Measurements from ENCODE around the gene ZKSCAN4.

- no peak for TF ChIP-seq POLR2A (IDR thresholded peaks at IDR 0.05; ENCODE audit: control extremely low read depth in 1 of 2, low read depth in 2 of 2, low read length in 2 of 2)
- TF ChIP-seq TCF12 (IDR thresholded peaks at IDR 0.05; ENCODE audit: low read depth, low read length) = no peak
- no peak for TF ChIP-seq CTCF (IDR thresholded peaks at IDR 0.05; ENCODE audit: control extremely low read depth in 1 of 3, insufficient read depth in 1 of 3, low read depth in 1 of 3, low read length in 3 of 3)
- TF ChIP-seq POU5F1 (IDR thresholded peaks at IDR 0.05; ENCODE audit: low read depth, low read length) = no peak
- TF ChIP-seq EZH2 (IDR thresholded peaks at IDR 0.05; ENCODE audit: low read depth, low read length, severe bottlenecking) = no peak
- TF ChIP-seq HDAC2 (IDR thresholded peaks at IDR 0.05; ENCODE audit: borderline replicate concordance in 1 of 2, low read depth in 2 of 2, low read length in 2 of 2) = no peak
- no peak for TF ChIP-seq CREB1 (IDR thresholded peaks at IDR 0.05)
- TF ChIP-seq BRCA1 (IDR thresholded peaks at IDR 0.05; ENCODE audit: low read depth, low read length) = no peak
- TF ChIP-seq E2F6 (IDR thresholded peaks at IDR 0.05) = no peak
- TF ChIP-seq RBBP5 (IDR thresholded peaks at IDR 0.05; ENCODE audit: borderline replicate concordance, low read depth, low read length) = no peak
- no peak for TF ChIP-seq SP2 (IDR thresholded peaks at IDR 0.05; ENCODE audit: low read length)
- no peak for TF ChIP-seq TBP (IDR thresholded peaks at IDR 0.05; ENCODE audit: low read depth, low read length)
- no peak for TF ChIP-seq SIRT6 (IDR thresholded peaks at IDR 0.05; ENCODE audit: low read length)
- no peak for TF ChIP-seq CBX8 (IDR thresholded peaks at IDR 0.05; ENCODE audit: borderline replicate concordance, low read depth, low read length)
Observed at GRCh38 chr6:28203201-28203600, 48.9 kb downstream of the ZKSCAN4 start.
